Thoracic aorta (tissue), 2 donors: ENCODE data around the gene CRABP1. TPM values are rescaled to one million over a fixed set of nuclear protein-coding genes. Genes with fewer than 3 reads are reported as not detected.

Experiments used
- ATAC-seq: fragments of 150-250 bp; one replicate; pipeline ENCODE4 v1.8.0; 2017; ENCODE audit warnings: low read depth; ENCODE audit not compliant: insufficient number of reproducible peaks, low FRiP score
- DNase-seq: peaks from one replicate; pipeline ENCODE4 v3.0.0-alpha.2; 2020; ENCODE audit warnings: low spot score
- H3K27ac ChIP-seq, 2 donors: fragments of 200-600 bp; sonication (generic); 1 replicate in 1 of 2; 2 replicates in 1 of 2; pipeline ENCODE4 v1.5.1; 2016; ENCODE audit warnings: mild to moderate bottlenecking in 2 of 2, moderate library complexity in 2 of 2
- H3K27me3 ChIP-seq: fragments of 200-600 bp; sonication (generic); replicated peaks from 2 replicates; pipeline ENCODE4 v1.6.0; 2016; ENCODE audit warnings: mild to moderate bottlenecking; ENCODE audit not compliant: insufficient read depth
- H3K36me3 ChIP-seq: fragments of 200-600 bp; sonication (generic); one replicate; pipeline ENCODE4 v1.5.1; 2016
- H3K4me1 ChIP-seq, 2 donors: fragments of 200-600 bp; sonication (generic); 1 replicate in 1 of 2; 2 replicates in 1 of 2; pipeline versions ENCODE4 v1.5.1 to v1.6.0; 2016; ENCODE audit warnings: low read depth in 2 of 2, mild to moderate bottlenecking in 1 of 2; ENCODE audit not compliant: control insufficient read depth in 1 of 2
- H3K4me3 ChIP-seq: fragments of 200-600 bp; sonication (generic); 2 replicates; pipeline ENCODE4 v1.5.1; 2016; ENCODE audit warnings: mild to moderate bottlenecking
- H3K9me3 ChIP-seq: fragments of 200-600 bp; sonication (generic); 2 replicates; pipeline ENCODE4 v1.5.1; 2016
- total RNA-seq, 2 donors: library from RNA; depleted of rRNA; stranded (reverse); fragments of >200 nt; gene quantifications; one replicate each; pipeline versions ENCODE4 v1.1.0 to v1.2.3, GENCODE V29; 2016
- TF ChIP-seq, protein P1 (sequence below): fragments of 200-600 bp; sonication (generic); IDR thresholded peaks from one replicate; pipeline ENCODE4 v1.5.1; 2019; ENCODE audit warnings: antibody characterized with exemption

CRABP1 gene
- total RNA-seq, 2 donors from 2014 or later: 5.1 TPM; not detected in 1

DNA sequence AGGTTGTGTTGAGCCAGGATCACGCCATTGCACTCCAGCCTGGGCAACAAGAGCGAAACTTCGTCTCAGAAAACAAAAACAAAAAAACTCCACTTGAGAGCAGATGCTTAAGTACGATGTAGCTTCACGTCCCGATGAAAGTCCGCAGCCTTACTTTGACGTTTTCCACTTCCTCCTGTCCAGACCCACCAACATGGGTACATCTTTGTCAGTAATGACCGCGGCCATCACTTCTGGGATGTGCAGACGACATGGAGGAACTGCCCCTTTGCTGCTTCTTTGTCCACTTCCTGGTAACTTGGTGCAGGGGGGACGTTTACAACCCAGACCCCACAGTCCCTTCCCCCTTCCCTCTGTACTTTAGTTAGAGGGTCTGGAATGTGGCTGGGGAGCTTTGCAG is 48.7 kb downstream of the CRABP1 start:
- no peak overlapping the region for H3K4me3 ChIP-seq

DNA sequence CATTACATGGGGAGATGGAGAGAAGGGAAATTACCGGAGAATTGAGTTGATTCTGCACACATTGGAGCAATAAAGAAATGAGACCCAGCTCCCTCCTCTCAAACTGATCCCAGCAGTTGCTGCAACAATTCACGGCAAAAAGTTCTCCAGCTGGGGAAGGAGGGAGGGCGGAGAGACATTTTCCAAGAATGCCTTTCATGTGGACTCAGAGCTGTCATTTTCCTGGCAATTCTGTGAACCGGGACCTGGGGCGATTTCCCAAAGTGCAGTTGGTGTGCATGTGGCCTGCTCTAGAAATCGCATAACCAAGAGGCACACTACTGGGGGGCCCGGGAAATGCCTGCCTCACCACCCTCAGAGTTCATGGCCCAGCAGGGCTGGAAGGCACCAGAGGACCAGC is 49.2 kb downstream of the CRABP1 start:
- Histone ChIP-seq H3K9me3 (no peaks in the 10 kb centered on the region), H3K4me3 (no peak overlapping the region), H3K27ac (no peak overlapping the region), H3K27me3 (no peaks in the 10 kb centered on the region), H3K4me1 (no peaks in the 10 kb centered on the region), H3K36me3 (no peaks in the 10 kb centered on the region)
- TF ChIP-seq, protein P1, sequence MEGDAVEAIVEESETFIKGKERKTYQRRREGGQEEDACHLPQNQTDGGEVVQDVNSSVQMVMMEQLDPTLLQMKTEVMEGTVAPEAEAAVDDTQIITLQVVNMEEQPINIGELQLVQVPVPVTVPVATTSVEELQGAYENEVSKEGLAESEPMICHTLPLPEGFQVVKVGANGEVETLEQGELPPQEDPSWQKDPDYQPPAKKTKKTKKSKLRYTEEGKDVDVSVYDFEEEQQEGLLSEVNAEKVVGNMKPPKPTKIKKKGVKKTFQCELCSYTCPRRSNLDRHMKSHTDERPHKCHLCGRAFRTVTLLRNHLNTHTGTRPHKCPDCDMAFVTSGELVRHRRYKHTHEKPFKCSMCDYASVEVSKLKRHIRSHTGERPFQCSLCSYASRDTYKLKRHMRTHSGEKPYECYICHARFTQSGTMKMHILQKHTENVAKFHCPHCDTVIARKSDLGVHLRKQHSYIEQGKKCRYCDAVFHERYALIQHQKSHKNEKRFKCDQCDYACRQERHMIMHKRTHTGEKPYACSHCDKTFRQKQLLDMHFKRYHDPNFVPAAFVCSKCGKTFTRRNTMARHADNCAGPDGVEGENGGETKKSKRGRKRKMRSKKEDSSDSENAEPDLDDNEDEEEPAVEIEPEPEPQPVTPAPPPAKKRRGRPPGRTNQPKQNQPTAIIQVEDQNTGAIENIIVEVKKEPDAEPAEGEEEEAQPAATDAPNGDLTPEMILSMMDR: no peak
- DNase-seq: no peak
- no peak for ATAC-seq

More for the DNA sequence above, 48.7 kb downstream of the CRABP1 start:
- no peak overlapping the region for H3K27ac ChIP-seq
- no peaks in the 10 kb centered on the region for H3K36me3 ChIP-seq
- TF ChIP-seq, protein P1: no peak
- ATAC-seq: no peak
- H3K9me3 ChIP-seq: no peaks in the 10 kb centered on the region
- H3K27me3 ChIP-seq: no peaks in the 10 kb centered on the region
- no peak for DNase-seq
- H3K4me1 ChIP-seq: no peaks in the 10 kb centered on the region

DNA sequence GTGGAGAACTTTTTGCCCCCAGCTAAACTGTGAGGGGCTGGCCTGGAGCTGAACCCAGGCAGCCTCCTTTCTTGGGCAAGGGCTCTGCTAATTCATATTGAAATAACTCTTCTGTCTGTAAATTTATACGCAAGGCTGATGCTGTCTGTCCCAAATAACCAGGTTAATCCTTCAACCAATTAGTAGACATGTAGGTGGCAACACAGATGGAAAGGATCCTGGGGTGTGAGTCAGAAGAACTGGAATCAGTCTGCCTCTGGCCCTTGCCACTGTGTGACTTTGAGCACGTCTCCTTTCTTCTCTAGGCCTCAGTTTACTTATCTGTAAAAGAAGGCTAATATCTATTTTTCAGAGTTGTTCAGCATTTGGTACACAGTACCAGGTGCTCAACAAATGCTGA is 49.6 kb downstream of the CRABP1 start:
- H3K9me3 ChIP-seq: no peaks in the 10 kb centered on the region
- H3K27ac ChIP-seq: no peak overlapping the region
- ATAC-seq (no peak), DNase-seq (no peak)
- no peaks in the 10 kb centered on the region for H3K4me1 ChIP-seq
- TF ChIP-seq, protein P1: no peak
- H3K27me3 ChIP-seq: no peaks in the 10 kb centered on the region
- H3K4me3 ChIP-seq: no peak overlapping the region
- H3K36me3 ChIP-seq: no peaks in the 10 kb centered on the region

DNA sequence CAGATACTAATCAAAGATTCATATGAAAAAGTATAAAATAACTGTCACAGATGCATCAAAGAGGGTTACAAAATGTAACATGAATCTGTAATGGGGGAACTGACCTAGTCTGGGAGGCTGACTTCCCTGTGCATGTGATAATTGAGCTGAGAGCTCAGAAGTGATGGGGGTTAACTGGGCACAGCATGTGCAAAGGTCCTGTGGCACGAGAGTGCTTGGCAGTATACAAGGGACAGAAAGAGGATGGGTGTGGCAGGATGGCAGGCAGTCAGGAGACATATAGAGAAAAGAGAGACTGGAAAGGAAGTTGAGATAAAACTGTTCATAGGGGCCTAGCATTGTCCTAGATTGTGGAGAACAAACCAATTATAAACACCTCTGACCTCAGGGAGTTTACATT is 50.1 kb downstream of the CRABP1 start:
- H3K27me3 ChIP-seq: no peaks in the 10 kb centered on the region
- H3K4me1 ChIP-seq: no peaks in the 10 kb centered on the region
- H3K9me3 ChIP-seq: no peaks in the 10 kb centered on the region
- DNase-seq (no peak), ATAC-seq (no peak)
- no peaks in the 10 kb centered on the region for H3K36me3 ChIP-seq
- H3K4me3 ChIP-seq: no peak overlapping the region
- TF ChIP-seq, protein P1: no peak
- no peak overlapping the region for H3K27ac ChIP-seq

DNA sequence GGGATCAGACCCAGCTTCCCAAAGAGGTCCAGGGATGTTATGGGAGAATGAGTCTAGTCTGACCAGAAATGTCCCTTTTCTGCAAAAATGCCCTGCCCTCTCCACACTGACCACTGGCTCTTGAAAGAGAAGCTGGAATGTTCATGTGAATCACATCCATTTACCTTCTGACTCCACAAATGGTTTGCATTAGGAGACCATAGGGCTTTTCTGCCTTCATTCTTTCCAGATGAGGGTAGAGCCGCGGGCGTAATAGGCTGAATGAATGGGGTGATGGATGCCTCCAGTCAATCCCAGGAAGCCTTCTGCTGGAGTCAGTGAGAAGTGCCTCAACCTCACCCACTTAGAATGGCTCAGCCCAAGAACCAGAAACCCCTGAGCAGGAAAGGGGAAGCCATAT is 50.7 kb downstream of the CRABP1 start:
- TF ChIP-seq, protein P1: no peak
- Histone ChIP-seq H3K36me3 (no peaks in the 10 kb centered on the region), H3K4me3 (no peak overlapping the region), H3K27ac (no peak overlapping the region), H3K4me1 (no peaks in the 10 kb centered on the region), H3K9me3 (no peaks in the 10 kb centered on the region), H3K27me3 (no peaks in the 10 kb centered on the region)
- no peak for DNase-seq
- no peak for ATAC-seq
